ENCODE measurements around the gene KMT2D. TPM values are rescaled to one million over a fixed set of nuclear protein-coding genes. Genes with fewer than 3 reads are reported as not detected.

KMT2D gene
- total RNA-seq, 1 experiment from 2014 or later = 41.9 TPM

DNA sequence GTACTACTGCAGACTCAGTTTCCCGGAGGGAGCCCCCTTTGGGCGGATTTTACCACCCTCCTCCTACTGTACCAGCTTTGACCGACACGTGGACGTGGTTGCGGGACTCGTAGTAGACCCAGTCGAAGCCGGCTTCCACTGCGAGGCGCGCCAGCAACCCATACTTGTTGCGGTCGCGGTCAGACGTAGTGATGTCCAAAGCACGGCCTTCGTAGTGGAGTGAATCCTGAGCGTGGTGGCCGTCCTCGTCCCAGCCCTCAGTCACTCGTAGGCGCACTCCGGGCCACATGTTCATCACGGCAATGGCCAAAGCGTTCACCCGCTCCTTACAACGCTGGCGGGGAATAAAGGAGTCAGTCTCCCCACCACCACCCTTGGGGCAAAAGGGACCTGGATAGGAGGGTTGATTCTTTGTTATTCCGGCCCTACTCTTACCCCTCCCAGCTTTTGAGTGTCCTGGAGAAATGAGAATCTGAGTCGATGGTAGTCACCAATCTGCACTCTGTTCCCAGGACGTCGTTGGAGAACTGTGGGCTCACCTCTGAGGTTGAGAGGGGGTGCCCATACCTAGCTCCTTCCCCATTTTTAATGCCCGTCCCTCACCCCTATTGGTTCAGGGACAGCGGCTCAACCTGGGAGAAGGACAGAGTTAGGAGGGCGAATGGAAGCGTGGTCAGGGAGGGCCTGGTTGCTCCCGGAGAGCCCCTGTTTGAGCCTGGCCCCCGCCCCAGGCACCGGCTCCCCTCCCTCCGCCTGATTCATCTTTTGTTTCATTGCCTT lies 30.7 kb upstream of the KMT2D start:
- no peak overlapping the region for H3K9ac ChIP-seq (ENCODE audit: low read length)
- peak overlapping the region; percentile 59 for H3K4me2 ChIP-seq (ENCODE audit: low read length)
- ATAC-seq (peak; percentile 1; the same call in 1 of the 2 replicates), DNase-seq (no peak)
- POLR2A ChIA-PET (ENCODE audit: unreplicated experiment) = no interaction called here
- CTCF ChIA-PET = no interaction called here
- no TSS peak for BruUV-seq (replicated peaks)
- H2AFZ ChIP-seq (ENCODE audit: low read length) = peak overlapping the region; percentile 54
- H3K4me3 ChIP-seq (ENCODE audit: low read length) = peak overlapping the region; percentile 43
- no peaks in the 10 kb centered on the region for H3K9me3 ChIP-seq (ENCODE audit: low read length)
- intact Hi-C loops (cut with micrococcal nuclease) = no loop called here
- H3K79me2 ChIP-seq (ENCODE audit: low read length) = no peaks in the 10 kb centered on the region
- no peaks in the 10 kb centered on the region for H3K9me2 ChIP-seq (replicated peaks; ENCODE audit: low read length)
- H3K4me1 ChIP-seq (ENCODE audit: insufficient read depth, low read length) = peaks cover 33% of the 10 kb centered on the region
- peaks cover 38% of the 10 kb centered on the region for H3K27me3 ChIP-seq (ENCODE audit: low read length)
- H4K20me1 ChIP-seq (ENCODE audit: low read length) = no peaks in the 10 kb centered on the region
- no peaks in the 10 kb centered on the region for H3K36me3 ChIP-seq (ENCODE audit: low read depth, low read length)
- no peak overlapping the region for H3K27ac ChIP-seq (ENCODE audit: low read length)
- no peaks in the 10 kb centered on the region for H3F3A ChIP-seq (ENCODE audit: low read length, unreplicated experiment)
- TF ChIP-seq EZH2phosphoT487 (IDR thresholded peaks at IDR 0.05; ENCODE audit: borderline replicate concordance, low read length) (no peak), EZH2 (IDR thresholded peaks at IDR 0.05; ENCODE audit: low read length, unreplicated experiment) (no peak)
- TF ChIP-seq, protein P1, sequence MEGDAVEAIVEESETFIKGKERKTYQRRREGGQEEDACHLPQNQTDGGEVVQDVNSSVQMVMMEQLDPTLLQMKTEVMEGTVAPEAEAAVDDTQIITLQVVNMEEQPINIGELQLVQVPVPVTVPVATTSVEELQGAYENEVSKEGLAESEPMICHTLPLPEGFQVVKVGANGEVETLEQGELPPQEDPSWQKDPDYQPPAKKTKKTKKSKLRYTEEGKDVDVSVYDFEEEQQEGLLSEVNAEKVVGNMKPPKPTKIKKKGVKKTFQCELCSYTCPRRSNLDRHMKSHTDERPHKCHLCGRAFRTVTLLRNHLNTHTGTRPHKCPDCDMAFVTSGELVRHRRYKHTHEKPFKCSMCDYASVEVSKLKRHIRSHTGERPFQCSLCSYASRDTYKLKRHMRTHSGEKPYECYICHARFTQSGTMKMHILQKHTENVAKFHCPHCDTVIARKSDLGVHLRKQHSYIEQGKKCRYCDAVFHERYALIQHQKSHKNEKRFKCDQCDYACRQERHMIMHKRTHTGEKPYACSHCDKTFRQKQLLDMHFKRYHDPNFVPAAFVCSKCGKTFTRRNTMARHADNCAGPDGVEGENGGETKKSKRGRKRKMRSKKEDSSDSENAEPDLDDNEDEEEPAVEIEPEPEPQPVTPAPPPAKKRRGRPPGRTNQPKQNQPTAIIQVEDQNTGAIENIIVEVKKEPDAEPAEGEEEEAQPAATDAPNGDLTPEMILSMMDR (conservative IDR thresholded peaks at IDR 0.05; ENCODE audit: low read depth, low read length) = no peak

DNA sequence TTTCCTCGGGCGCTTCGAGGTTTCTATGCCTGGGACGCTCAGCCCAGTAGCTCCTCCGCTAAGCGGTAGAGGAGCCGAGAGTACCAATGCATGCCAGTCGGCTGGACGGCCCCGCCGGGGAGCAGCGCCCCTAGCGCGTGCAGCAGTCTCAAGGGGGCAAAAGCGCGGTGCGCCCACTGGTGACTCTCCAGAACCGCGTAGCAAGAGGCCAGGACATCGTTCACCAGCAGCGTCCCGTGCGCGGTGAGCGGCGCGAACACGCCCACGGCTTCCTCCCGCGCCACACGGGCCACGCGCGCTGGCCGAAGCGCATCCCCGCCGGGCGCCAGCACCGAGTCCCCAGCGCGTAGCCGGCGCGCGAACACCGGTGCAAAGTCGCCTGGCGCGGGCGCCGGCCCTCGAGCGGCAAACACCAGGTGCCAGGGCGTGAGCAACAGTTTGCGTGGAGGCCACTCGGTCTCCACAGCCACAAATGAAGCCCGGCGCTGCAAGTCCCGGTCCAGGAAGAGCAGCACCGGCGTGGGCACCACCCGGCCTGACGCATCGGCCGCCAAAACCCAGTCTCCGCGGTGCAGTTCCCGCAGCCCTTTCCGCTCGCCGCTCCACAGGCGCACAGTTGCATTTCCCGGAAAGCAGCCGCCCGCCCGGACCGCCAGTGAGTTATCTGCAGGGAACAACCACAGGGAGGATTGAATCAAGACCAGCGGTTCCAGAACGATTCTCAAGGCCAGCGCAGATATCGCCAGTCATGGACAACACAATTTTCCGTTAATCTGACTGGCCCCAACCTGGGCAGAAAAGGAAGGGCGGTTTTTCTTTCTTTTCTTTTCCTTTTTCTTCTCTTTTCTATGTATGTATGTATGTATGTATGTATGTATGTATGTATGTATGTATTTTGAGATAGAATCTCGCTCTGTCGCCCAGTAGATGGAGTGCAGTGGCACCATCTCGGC lies 29.5 kb upstream of the KMT2D start:
- no peak overlapping the region for H3K27ac ChIP-seq (ENCODE audit: low read length)
- no TSS peak for BruUV-seq (replicated peaks)
- H3K9ac ChIP-seq (ENCODE audit: low read length) = no peak overlapping the region
- TF ChIP-seq EZH2phosphoT487 (IDR thresholded peaks at IDR 0.05; ENCODE audit: borderline replicate concordance, low read length) = 0 out of 2 replicates have a peak, but pooled peaks have one; percentile 19
- TF ChIP-seq, protein P1 (conservative IDR thresholded peaks at IDR 0.05; ENCODE audit: low read depth, low read length) = peak; percentile 41; the same call in 1 of the 2 replicates
- TF ChIP-seq EZH2 (IDR thresholded peaks at IDR 0.05; ENCODE audit: low read length, unreplicated experiment) = peak; percentile 71
- intact Hi-C loops (cut with micrococcal nuclease) = loop anchor here (2.0 kb wide), 1 partner anchor 21 kb away; the partner anchor contains the start of gene RHEBL1
- no peaks in the 10 kb centered on the region for H3F3A ChIP-seq (ENCODE audit: low read length, unreplicated experiment)
- peak overlapping the region; percentile 87 for H3K4me2 ChIP-seq (ENCODE audit: low read length)
- H2AFZ ChIP-seq (ENCODE audit: low read length) = peak overlapping the region; percentile 61
- ChIA-PET POLR2A (ENCODE audit: unreplicated experiment) (no interaction called here), CTCF (interaction anchor here (1.9 to 3.2 kb wide), 3 partner anchors 20 to 31 kb away, joined by 11 to 36 read pairs (median 25); partner anchors contain the start of gene RHEBL1)
- peak overlapping the region; percentile 63 for H3K4me3 ChIP-seq (ENCODE audit: low read length)
- no peaks in the 10 kb centered on the region for H3K9me2 ChIP-seq (replicated peaks; ENCODE audit: low read length)
- DNase-seq = peak; percentile 35
- no peaks in the 10 kb centered on the region for H3K9me3 ChIP-seq (ENCODE audit: low read length)
- peak; percentile 9; the same call in 1 of the 2 replicates for ATAC-seq
- no peaks in the 10 kb centered on the region for H4K20me1 ChIP-seq (ENCODE audit: low read length)
- no peaks in the 10 kb centered on the region for H3K36me3 ChIP-seq (ENCODE audit: low read depth, low read length)
- H3K4me1 ChIP-seq (ENCODE audit: insufficient read depth, low read length) = peaks cover 33% of the 10 kb centered on the region
- no peaks in the 10 kb centered on the region for H3K79me2 ChIP-seq (ENCODE audit: low read length)
- peaks cover 38% of the 10 kb centered on the region for H3K27me3 ChIP-seq (ENCODE audit: low read length)
